GM19455 (cell line): ENCODE measurements around the gene RGCC.
"Not testable (repeated sequence)": the region's sequence is repeated elsewhere in the genome, so short reads cannot be mapped to it uniquely, and the experiment has no call there.

ENCODE experiments used
- ATAC-seq: cut with Tn5 transposase; IDR thresholded peaks from one replicate; pipeline ENCODE4 v1.9.1; 2021; ENCODE audit not compliant: unreplicated experiment

Gene RGCC

GRCh38 chr13:41456768-41457588 lies at the start of gene RGCC:
RGCC (plus strand) TSS chr13:41457550; CDS start chr13:41457708, 158 bp downstream.
- ATAC-seq = peak; percentile 66

- ATAC-seq = no peak
Measured at GRCh38 chr13:41408121-41408520, 49.2 kb upstream of the RGCC start.

- ATAC-seq = no peak
Measured at GRCh38 chr13:41408746-41409145, 48.6 kb upstream of the RGCC start.

GRCh38 chr13:41409611-41410010 lies 47.7 kb upstream of the RGCC start:
- ATAC-seq = no peak

GRCh38 chr13:41411060-41411459 lies 46.3 kb upstream of the RGCC start:
- ATAC-seq = no peak

- no peak for ATAC-seq
Measured at GRCh38 chr13:41411522-41411921, 45.8 kb upstream of the RGCC start.

- ATAC-seq = no peak
Measured at GRCh38 chr13:41413872-41414271, 43.5 kb upstream of the RGCC start.

- ATAC-seq = no peak
Measured at GRCh38 chr13:41416276-41416675, 41.1 kb upstream of the RGCC start.

GRCh38 chr13:41418027-41418426 lies 39.3 kb upstream of the RGCC start:
- no peak for ATAC-seq

- no peak for ATAC-seq
Measured at GRCh38 chr13:41418731-41419130, 38.6 kb upstream of the RGCC start.

GRCh38 chr13:41419206-41419605 lies 38.1 kb upstream of the RGCC start:
- no peak for ATAC-seq

- no peak for ATAC-seq
Measured at GRCh38 chr13:41420146-41420545, 37.2 kb upstream of the RGCC start.

GRCh38 chr13:41421330-41421729 lies 36.0 kb upstream of the RGCC start:
- not testable (repeated sequence) for ATAC-seq

- not testable (repeated sequence) for ATAC-seq
Measured at GRCh38 chr13:41421983-41422382, 35.4 kb upstream of the RGCC start.

- ATAC-seq = not testable (repeated sequence)
Measured at GRCh38 chr13:41423259-41423658, 34.1 kb upstream of the RGCC start.

- not testable (repeated sequence) for ATAC-seq
Measured at GRCh38 chr13:41424675-41425074, 32.7 kb upstream of the RGCC start.

GRCh38 chr13:41426047-41426446 lies 31.3 kb upstream of the RGCC start:
- no peak for ATAC-seq

- no peak for ATAC-seq
Measured at GRCh38 chr13:41427666-41428065, 29.7 kb upstream of the RGCC start.

- no peak for ATAC-seq
Measured at GRCh38 chr13:41428155-41428554, 29.2 kb upstream of the RGCC start.

- not testable (repeated sequence) for ATAC-seq
Measured at GRCh38 chr13:41434030-41434429, 23.3 kb upstream of the RGCC start.

- no peak for ATAC-seq
Measured at GRCh38 chr13:41434831-41435520, 22.4 kb upstream of the RGCC start.

- no peak for ATAC-seq
Measured at GRCh38 chr13:41443969-41444368, 13.4 kb upstream of the RGCC start.
